Measurements from ENCODE around the gene DNAJB6. TPM values are rescaled to one million over a fixed set of nuclear protein-coding genes. Genes with fewer than 3 reads are reported as not detected.

Gene DNAJB6
- total and polyA plus RNA-seq, 8 donors, result 48.7 to 233 (median 65.4) TPM

DNA sequence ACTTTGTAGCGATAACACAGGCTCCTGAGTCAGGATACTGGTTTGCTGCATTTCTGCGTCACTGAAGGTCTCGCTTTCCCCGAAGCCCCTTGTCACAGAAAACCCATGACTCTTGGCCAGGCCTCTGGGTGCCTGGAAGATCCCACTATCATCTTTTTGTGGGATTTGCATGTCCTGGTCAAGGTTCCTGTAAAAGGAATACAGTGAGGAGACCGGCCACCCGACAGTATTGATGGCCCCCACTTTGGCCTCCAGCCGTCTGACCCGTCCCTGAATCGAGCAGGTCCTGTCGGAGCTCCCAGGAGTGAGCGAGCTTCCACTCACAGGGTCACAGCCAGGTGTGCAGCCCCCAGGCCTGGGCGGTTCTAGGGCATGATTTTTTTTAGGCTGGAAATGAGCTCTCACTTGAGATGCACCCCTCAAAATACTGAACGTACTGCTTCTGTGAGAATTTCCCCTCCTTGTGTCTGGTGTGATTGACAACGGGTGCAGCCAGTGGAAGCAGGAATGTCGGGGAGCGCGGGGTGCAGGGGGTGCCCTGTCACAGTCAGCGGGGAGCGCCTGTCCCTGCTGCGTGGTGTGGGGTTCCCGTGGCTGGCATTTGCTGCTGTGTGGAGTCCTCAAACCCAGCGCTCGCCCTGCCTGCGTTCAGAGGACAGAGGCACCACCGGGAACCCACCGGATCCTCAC is 75.8 kb downstream of the DNAJB6 start:
- no peak for TF ChIP-seq CTCF (IDR thresholded peaks at IDR 0.05)
- no peak for TF ChIP-seq POLR2AphosphoS5 (IDR thresholded peaks at IDR 0.05)
- no peak for TF ChIP-seq EP300 (IDR thresholded peaks at IDR 0.05)
- TF ChIP-seq POLR2A (IDR thresholded peaks at IDR 0.05), result no peak
- 91 to 97% (median 92%) methylated on average over 26 of the region's 26 CpGs for WGBS, 5 donors

GRCh38 chr7:157413881-157414701 is 77.3 kb downstream of the DNAJB6 start:
- intact Hi-C loops (cut with DNase I; ENCODE audit: low total_unique reads), result no loop called here
- Histone ChIP-seq H3K9me3 (no peaks in the 10 kb centered on the region), H3K36me3 (peaks cover 20 to 98% (median 96%) of the 10 kb centered on the region in 4 donors), H3K4me1 (no peaks in the 10 kb centered on the region), H3K27ac (no peak overlapping the region), H3K4me3 (no peak overlapping the region), H3K27me3 (no peaks in the 10 kb centered on the region)
- 94 to 98% (median 95%) methylated on average over 44 to 49 of the region's 49 CpGs for WGBS, 5 donors
- no peak for DNase-seq
- no peak for TF ChIP-seq CTCF (IDR thresholded peaks at IDR 0.05)
- TF ChIP-seq POLR2AphosphoS5 (IDR thresholded peaks at IDR 0.05), result no peak
- no peak for TF ChIP-seq POLR2A (IDR thresholded peaks at IDR 0.05)
- no peak for TF ChIP-seq EP300 (IDR thresholded peaks at IDR 0.05)

More for the DNA sequence above, 75.8 kb downstream of the DNAJB6 start:
- no peaks in the 10 kb centered on the region for H3K4me1 ChIP-seq
- no peak for DNase-seq
- intact Hi-C loops (cut with DNase I; ENCODE audit: low total_unique reads), result no loop called here
- no peaks in the 10 kb centered on the region for H3K27me3 ChIP-seq
- H3K4me3 ChIP-seq, result no peak overlapping the region
- H3K9me3 ChIP-seq, result no peaks in the 10 kb centered on the region
- H3K36me3 ChIP-seq, result peaks cover 14 to 95% (median 92%) of the 10 kb centered on the region in 4 donors
- H3K27ac ChIP-seq, result no peak overlapping the region

- WGBS, 5 donors, result 78 to 93% (median 85%) methylated on average over 7 to 8 of the region's 8 CpGs
- Histone ChIP-seq H3K4me1 (no peaks in the 10 kb centered on the region), H3K27ac (no peak overlapping the region), H3K27me3 (no peaks in the 10 kb centered on the region), H3K4me3 (no peak overlapping the region), H3K36me3 (peaks cover 20 to 92% (median 91%) of the 10 kb centered on the region in 4 donors), H3K9me3 (no peaks in the 10 kb centered on the region)
- no peak for DNase-seq
- TF ChIP-seq EP300 (IDR thresholded peaks at IDR 0.05), result no peak
- TF ChIP-seq POLR2AphosphoS5 (IDR thresholded peaks at IDR 0.05), result no peak
- no peak for TF ChIP-seq CTCF (IDR thresholded peaks at IDR 0.05)
- no peak for TF ChIP-seq POLR2A (IDR thresholded peaks at IDR 0.05)
- intact Hi-C loops (cut with DNase I; ENCODE audit: low total_unique reads), result no loop called here
These were observed 77.9 kb downstream of the DNAJB6 start for GRCh38 chr7:157414702-157415096.

- H3K4me1 ChIP-seq, result no peaks in the 10 kb centered on the region
- H3K9me3 ChIP-seq, result no peaks in the 10 kb centered on the region
- intact Hi-C loops (cut with DNase I; ENCODE audit: low total_unique reads), result no loop called here
- no peak for DNase-seq
- H3K4me3 ChIP-seq, result no peak overlapping the region
- WGBS, 5 donors, result 77 to 98% (median 93%) methylated on average over 12 to 16 of the region's 16 CpGs
- H3K27ac ChIP-seq, result no peak overlapping the region
- H3K36me3 ChIP-seq, result peaks cover 12 to 86% (median 84%) of the 10 kb centered on the region in 4 donors
- no peak for TF ChIP-seq EP300 (IDR thresholded peaks at IDR 0.05)
- no peaks in the 10 kb centered on the region for H3K27me3 ChIP-seq
These were observed 78.7 kb downstream of the DNAJB6 start for GRCh38 chr7:157415486-157415885.

Measured in stomach (tissue), 9 donors.